ENCODE data around the gene MBD6. TPM values are rescaled to one million over a fixed set of nuclear protein-coding genes. Genes with fewer than 3 reads are reported as not detected.
"Not testable (repeated sequence)": the region's sequence is repeated elsewhere in the genome, so short reads cannot be mapped to it uniquely, and the experiment has no call there.

MBD6 gene
- total and polyA plus RNA-seq, 2 of the 8 experiments (the other 6 are each of a cell fraction or from before 2014, with no cell fraction given), result 3.9 to 32.3 TPM

GRCh38 chr12:57514246-57514645 lies 8.4 kb upstream of the MBD6 start:
- H3K27ac ChIP-seq (ENCODE audit: low read depth, low read length); FAIRE-seq: not testable (repeated sequence)
- peaks cover 0 to 14% of the 10 kb centered on the region in 2 experiments; a peak in 2 of 4 replicates for H3K79me2 ChIP-seq (ENCODE audit: control insufficient read depth in 1 of 2, insufficient read depth in 2 of 2, low read length in 2 of 2)

More at GRCh38 chr12:57514246-57514645, 8.4 kb upstream of the MBD6 start:
- H4K5ac ChIP-seq (ENCODE audit: insufficient read length, low read depth, low read length); H2BK5ac ChIP-seq (ENCODE audit: low read depth, low read length); H2AFZ ChIP-seq (ENCODE audit: low read length); H2BK12ac ChIP-seq (ENCODE audit: low read depth, low read length); H2AK5ac ChIP-seq (ENCODE audit: low read depth, low read length); H2BK20ac ChIP-seq (ENCODE audit: low read length); H4K8ac ChIP-seq (ENCODE audit: extremely low read depth, insufficient read depth, low read length); DNase-seq (ENCODE audit: low read depth in 1 of 2, low spot score in 2 of 2); H3K27me3 ChIP-seq (replicated peaks in 1 of 4; ENCODE audit: control insufficient read depth in 3 of 4, extremely low read depth in 1 of 4, insufficient read depth in 3 of 4, low read length in 3 of 4); H2BK120ac ChIP-seq (replicated peaks; ENCODE audit: low read depth, low read length); H3K9me3 ChIP-seq (ENCODE audit: insufficient read depth in 2 of 2, low read depth in 1 of 2, low read length in 1 of 2); H3K23me2 ChIP-seq (ENCODE audit: low read depth, low read length); H3K23ac ChIP-seq (ENCODE audit: insufficient read length); H4K91ac ChIP-seq (replicated peaks; ENCODE audit: insufficient read length, low read length); H2BK15ac ChIP-seq (ENCODE audit: low read length); H3K4me1 ChIP-seq (replicated peaks in 1 of 4; ENCODE audit: control insufficient read depth in 3 of 4, insufficient read depth in 4 of 4, low read length in 3 of 4); H3K18ac ChIP-seq (ENCODE audit: extremely low read depth, low read length); H3K14ac ChIP-seq (ENCODE audit: insufficient read length); H3K79me1 ChIP-seq (ENCODE audit: low read depth, low read length); H3K9ac ChIP-seq (replicated peaks in 1 of 4; ENCODE audit: extremely low read depth in 1 of 4, low read depth in 3 of 4, low read length in 3 of 4); H3K56ac ChIP-seq (replicated peaks; ENCODE audit: insufficient read length, low read depth, low read length); H3K4ac ChIP-seq (replicated peaks; ENCODE audit: insufficient read length, low read depth, low read length); H3K4me2 ChIP-seq (ENCODE audit: insufficient read depth in 1 of 2, low read depth in 2 of 2, low read length in 2 of 2); H3K4me3 ChIP-seq (ENCODE audit: extremely low read depth in 1 of 4, insufficient read depth in 2 of 4, low read depth in 3 of 4, low read length in 4 of 4): not testable (repeated sequence)
- WGBS, 2 experiments (ENCODE audit: extremely low coverage in 1 of 2, insufficient coverage in 1 of 2, insufficient read length in 1 of 2, insufficient replicate concordance in 2 of 2, low coverage in 1 of 2, low lambda C conversion rate in 2 of 2, missing lambda C conversion rate in 1 of 2), result 97% methylated on average over 9 of the region's 9 CpGs; no CpG with 5 or more reads in 1 of the 2 experiments
- Histone ChIP-seq H3K36me3 (ENCODE audit: control insufficient read depth in 2 of 4, insufficient read depth in 4 of 4, low read length in 3 of 4) (peaks cover 54 to 93% (median 73%) of the 10 kb centered on the region in 4 experiments), H4K20me1 (replicated peaks in 1 of 2; ENCODE audit: control insufficient read depth in 1 of 2, insufficient read depth in 2 of 2, low read length in 2 of 2) (peaks cover 7 to 16% of the 10 kb centered on the region in 2 experiments)
- ChIA-PET CTCF (ENCODE audit: partially characterized antibody) (interaction anchor here (0.6 to 1.2 kb wide), 5 partner anchors 9 to 1168 kb away, joined by 3 to 6 read pairs (median 3); partner anchors contain the start of gene MARS1), POLR2A (ENCODE audit: partially characterized antibody) (interaction anchor here (0.5 to 3.7 kb wide), 4 partner anchors 10 to 288 kb away, joined by 3 to 25 read pairs (median 6); partner anchors contain the start of gene MBD6)

Measured in H1 (cell line).